T-helper 1 cell treated with Interleukin-12 subunit alpha and Interleukin-12 subunit beta and Interleukin-4 antibody, amounts not matched to agents 30 ng/mL and 1 ng/mL, for 36 hours (primary cell): ENCODE data around the gene PDGFD. TPM values are rescaled to one million over a fixed set of nuclear protein-coding genes. Genes with fewer than 3 reads are reported as not detected.
"Not testable (repeated sequence)": the region's sequence is repeated elsewhere in the genome, so short reads cannot be mapped to it uniquely, and the experiment has no call there.

Experiments used
- intact Hi-C: fragments of 100-400 bp; cut with micrococcal nuclease; formaldehyde crosslinking; loops from one replicate; pipeline ENCODE4 v1.15.1; 2024
- total RNA-seq: library from RNA; stranded (reverse); gene quantifications from 2 replicates; pipeline ENCODE4 v1.2.3, GENCODE V29; 2022

Gene PDGFD
- total RNA-seq, 1 donor from 2014 or later, result not detected

DNA sequence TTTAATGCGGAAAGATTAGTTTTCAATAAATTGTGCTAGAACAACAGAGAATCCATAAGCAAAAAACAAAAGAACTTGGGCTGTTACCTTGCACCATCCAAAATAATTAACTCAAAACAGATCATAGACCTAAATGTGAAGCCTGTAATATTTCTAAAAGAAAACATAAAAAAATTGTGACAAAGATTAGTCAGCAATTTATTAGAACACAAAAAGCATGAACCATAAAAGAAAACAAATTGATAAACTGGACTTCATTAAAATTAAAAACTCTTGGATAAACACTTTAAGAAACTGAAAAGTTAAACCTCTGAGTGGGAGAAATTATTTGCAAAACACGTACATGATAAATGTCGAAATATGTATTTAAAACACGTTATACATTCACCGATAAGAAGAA, 106.0 kb downstream of the PDGFD start:
- intact Hi-C loops, result loop anchor here (5.0 kb wide), 1 partner anchor 1654 kb away; no protein-coding TSS in a partner anchor

DNA sequence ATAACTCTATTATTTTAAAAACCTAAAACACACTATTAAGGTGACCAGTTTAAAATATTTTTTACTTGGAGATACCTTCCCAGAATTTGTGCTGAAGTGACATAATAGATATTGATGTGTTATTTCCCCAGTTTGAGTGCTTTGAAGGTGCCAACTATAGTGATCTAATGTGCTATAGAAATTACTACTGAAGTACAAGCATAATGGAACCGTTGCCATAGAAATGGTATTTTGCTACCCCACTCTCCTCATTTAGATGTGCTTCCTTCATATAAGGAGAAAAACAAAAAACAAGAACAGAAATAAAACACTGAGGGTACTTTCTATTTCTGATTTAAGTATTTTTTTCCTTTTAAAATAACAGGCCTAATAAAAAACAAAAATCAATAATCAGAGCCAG, 108.4 kb downstream of the PDGFD start:
- intact Hi-C loops, result loop anchor here (5.0 kb wide), 1 partner anchor 1657 kb away; no protein-coding TSS in a partner anchor

DNA sequence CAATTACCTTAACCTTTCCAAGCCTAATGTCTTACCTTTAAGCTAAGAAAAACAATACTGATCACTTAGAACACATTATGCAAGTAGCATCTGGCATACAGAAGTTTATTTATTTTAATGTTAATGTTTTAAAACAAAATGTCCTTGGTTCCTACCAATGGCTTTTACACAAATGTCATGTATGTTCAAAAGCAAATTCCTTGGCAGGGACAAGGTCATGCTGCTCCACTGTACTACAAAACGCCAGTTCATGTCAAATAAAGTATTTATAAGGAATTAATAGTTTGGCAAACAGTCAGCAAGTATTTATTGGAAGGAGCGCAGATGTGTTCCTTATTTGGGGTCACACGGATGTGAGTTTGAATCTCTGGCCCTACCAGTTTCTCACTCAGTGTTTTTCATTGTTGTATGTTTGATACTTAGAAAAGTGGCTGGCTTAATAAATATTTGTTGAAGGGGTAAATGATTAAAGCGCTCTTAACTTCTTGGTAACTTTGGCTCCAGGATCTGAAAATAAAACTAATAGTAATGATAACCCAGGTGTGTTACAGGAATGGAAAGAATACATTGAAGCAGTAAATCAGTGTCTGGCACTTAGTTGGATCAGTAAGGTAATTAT, 108.9 kb downstream of the PDGFD start:
- intact Hi-C loops, result loop anchor here (5.0 kb wide), 1 partner anchor 1657 kb away; no protein-coding TSS in a partner anchor

DNA sequence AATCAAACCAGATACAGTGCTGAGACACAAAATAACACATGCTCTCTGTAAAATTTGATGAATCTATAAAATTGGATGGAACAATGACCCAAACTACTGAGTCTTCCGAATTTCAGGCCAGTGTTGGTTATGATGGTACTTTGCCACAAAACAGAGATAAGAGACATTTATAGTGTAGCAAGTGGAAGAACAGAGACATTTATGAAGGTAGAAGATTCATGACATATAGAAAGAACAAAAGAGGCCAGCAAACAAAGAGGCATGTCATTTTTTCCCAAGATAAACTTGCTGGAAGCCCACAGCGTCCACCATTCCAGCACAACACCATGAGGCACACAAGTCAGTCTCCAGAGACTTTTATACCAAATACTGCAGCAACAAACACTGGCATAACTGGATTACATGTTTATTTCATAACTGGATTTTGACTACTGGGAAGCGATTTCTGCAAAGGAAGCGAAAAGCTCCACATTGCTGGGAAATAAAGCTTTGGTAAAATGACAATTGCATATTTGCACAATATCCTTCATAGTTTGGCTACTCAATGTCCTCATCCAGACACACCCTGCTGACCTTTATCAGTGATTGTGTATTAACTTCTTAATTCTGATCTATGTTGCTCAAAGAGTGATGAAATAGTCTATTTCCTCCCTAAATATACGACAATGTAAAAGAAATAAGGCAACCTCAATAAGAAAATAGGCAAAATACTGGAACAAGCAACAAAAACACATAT, 110.0 kb downstream of the PDGFD start:
- intact Hi-C loops, result no loop called here

GRCh38 chr11:104051778-104052177, 112.2 kb downstream of the PDGFD start:
- intact Hi-C loops, result no loop called here

- intact Hi-C loops, result no loop called here
Observed at GRCh38 chr11:104049116-104049515, 114.8 kb downstream of the PDGFD start.

DNA sequence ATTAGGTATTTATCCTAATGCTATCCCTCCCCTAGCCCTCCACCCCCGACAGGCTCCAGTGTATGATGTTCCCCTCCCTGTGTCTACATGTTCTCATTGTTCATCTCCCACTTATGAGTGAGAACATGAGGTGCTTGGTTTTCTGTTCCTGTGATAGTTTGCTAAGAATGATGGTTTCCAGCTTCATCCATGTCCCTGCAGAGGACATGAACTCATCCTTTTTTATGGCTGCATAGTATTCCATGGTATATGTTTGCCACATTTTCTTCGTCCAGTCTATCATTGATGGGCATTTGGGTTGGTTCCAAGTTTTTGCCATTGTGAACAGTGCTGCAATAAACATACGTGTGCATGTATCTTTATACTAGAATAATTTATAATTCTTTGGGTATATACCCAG, 117.1 kb downstream of the PDGFD start:
- intact Hi-C loops, result not testable (repeated sequence)

GRCh38 chr11:104046331-104046730, 117.6 kb downstream of the PDGFD start:
- intact Hi-C loops, result no loop called here

DNA sequence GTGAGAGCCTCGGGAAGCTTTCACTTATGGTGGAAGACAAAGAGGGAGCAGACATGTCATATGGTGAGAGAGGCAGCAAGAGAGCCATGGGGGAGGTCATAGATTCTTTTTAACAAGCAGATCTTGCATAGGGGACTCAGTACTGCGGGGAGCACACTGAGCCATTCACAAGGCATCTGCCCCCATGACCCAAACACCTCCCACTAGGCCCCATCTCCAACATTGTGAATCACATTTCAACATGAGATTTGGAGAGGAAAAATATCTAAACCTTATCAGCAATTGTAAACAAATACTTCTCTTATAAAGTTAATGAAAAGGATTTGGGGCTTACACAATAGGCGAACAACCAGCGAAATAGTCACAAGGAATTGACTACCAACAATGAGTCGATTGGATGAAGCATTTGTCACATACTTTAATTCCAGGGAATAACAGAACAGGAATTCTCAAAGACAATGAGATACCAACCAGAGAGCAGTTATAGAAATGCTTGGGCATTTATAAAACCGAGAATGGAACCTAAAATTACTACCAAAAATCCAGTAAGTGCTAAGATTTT, 120.2 kb downstream of the PDGFD start:
- intact Hi-C loops, result no loop called here

DNA sequence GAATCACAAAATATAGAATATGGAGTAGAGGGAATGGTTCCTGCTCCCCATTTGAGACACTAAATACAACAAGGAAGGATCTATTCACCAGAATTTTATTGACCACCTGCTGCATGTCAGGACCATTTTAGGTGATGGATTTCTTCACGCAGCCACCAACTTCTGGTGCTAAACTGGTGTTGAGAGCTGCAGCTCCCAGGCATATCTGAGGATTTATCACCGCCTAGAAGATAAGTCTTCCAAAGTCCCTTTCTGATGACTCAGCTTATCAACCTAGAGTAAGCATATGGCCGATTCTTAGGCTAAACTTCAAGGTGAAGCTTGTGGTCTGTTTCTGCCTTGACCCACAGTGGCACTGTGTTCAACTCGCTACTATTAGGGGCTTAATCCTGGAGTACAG, 120.8 kb downstream of the PDGFD start:
- intact Hi-C loops, result no loop called here

GRCh38 chr11:104041792-104042191, 122.2 kb downstream of the PDGFD start:
- intact Hi-C loops, result no loop called here

DNA sequence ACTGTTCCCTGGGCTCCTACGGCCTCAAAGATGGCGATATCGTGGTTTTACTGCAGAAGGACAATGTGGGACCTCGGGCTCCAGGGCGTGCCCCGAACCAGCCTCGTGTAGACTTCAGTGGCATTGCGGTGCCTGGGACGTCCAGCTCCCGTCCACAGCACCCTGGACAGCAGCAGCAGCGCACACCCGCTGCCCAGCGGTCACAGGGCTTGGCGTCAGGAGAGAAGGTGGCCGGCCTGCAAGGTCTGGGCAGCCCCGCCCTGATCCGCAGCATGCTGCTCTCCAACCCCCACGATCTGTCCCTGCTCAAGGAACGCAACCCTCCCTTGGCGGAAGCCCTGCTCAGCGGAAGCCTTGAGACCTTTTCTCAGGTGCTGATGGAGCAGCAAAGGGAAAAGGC, 127.0 kb downstream of the PDGFD start:
- intact Hi-C loops, result no loop called here

DNA sequence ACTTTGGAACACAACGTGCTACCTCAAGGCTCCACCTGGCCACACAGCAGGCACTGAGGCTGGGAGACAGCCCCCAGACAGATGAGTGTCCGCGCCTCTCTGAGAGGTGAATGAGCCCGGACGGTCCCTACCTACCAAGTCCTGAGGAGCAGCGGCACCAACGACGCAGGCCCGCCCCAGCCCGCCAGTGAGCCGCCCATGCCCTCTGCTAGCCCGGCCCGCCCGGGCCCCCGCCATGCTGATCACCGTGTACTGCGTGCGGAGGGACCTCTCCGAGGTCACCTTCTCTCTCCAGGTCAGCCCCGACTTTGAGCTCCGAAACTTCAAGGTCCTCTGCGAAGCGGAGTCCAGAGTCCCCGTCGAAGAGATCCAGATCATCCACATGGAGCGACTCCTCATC, 127.4 kb downstream of the PDGFD start, which contains the start of gene DDI1:
Gene DDI1, plus strand, starts transcription at position 53 of the 400 bp plus-strand sequence. Its CDS starts 183 bp downstream, at position 236.
- intact Hi-C loops, result no loop called here

GRCh38 chr11:104033561-104033960, 130.4 kb downstream of the PDGFD start:
- intact Hi-C loops, result no loop called here

DNA sequence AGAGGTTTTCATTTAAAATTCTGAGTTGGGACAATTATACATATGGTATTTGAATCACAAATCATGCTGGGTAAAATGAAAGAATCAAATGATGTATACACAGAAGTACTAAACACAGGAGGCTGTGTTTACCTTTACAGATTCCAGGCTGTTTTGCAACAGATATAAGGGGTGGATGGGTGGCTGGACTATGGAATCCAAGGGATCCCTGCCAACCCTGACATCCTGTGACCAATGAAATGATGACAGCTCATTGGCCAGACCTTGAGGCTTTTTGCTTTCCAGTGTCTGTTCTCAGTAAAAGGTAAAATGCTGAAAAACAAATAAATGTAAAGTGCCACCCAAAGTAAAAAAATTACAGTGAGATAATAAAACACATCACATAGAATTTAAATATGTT, 130.8 kb downstream of the PDGFD start:
- intact Hi-C loops, result no loop called here

DNA sequence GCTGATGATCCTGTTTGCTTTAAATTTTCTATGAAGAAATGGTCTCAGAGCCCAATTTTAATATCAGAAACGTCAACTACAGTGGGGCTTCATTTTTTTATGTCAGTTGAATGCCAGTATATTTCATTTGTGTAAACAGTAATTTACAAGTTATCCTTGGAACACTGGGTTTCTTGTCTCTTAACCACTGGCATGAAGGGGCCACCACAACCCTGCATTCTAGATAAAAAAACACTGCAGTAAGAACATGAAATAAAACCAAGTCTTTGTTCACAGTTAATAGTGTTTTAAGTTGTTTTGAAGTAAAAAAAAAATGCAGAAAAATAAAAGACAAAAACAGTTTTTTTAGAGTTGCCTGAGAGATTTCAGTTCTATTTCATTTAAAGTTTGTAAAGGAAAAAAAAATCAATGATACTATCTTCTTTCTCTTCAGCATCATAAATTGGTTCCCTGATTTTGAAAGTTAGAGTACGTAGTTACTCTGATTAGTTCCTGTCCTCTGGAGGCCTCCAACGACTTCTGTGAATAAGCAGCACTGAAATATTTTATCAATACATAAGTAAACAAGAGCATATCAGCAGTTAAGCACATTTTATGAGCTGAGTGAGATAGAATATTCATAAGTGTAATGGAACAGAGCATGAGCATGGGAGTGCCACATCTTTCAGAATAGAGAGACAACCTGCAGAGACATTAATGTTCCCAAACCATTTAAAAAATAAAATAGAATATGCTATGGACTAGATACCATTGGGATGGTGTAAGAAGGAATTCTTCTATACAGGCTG, 135.3 kb downstream of the PDGFD start:
- intact Hi-C loops, result no loop called here

- intact Hi-C loops, result no loop called here
Observed at GRCh38 chr11:104024572-104024971, 139.4 kb downstream of the PDGFD start.

DNA sequence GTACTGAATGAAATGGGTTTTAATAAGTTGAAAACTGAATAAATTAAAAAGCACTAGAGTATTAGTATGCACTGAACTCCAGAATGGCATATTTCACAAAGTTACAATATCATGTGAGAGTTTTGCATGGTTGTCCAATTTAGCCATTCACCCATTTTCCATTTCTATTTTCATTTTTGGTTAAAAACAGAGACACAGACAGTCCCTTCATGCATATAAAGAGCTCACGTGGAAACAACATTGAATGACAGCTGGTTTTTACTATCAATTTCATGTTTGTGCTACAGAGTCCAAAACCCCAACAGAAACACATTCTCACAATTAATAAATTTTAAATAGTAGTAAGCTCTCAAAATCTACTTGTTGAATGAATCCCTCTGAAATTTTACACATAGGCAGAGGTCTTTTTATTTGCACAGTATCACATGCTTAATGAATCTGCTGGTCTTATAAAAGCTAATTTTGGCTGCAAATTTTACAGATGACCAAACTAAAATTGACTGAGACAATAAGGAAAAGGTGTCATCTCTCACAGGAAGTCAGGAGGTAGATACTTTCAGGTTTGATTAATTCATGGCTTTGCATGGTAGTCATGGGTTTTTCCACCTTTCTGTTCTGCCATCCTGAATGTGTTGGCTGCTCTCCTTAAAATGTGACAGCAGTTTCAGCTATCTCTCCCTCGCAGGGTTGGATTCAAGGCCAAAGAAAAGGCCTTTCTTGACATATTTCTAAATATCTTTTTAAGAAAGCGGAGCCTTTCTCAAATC, 148.1 kb downstream of the PDGFD start:
- intact Hi-C loops, result no loop called here

DNA sequence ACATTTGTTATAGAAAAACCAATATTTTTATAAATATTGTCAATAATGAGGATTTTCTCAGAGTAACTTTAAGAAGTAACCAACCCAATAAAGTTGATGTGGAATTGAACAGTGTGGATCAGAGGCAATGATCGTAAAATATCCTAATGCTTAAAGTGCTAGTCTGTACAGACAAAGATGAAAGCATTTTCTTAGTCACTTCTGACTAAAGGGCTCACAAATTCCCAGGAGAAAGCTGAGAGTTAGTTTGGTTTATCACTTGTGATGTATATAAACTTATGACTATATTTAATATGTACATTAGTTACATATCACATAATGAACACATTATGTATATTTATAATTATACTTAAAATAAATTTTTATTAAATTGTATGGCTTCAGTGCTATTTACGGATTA, 152.9 kb downstream of the PDGFD start:
- intact Hi-C loops, result no loop called here

- intact Hi-C loops, result no loop called here
Observed at GRCh38 chr11:104009744-104010143, 154.2 kb downstream of the PDGFD start.
